ENCODE results near the gene PLXDC1. TPM values are rescaled to one million over a fixed set of nuclear protein-coding genes. Genes with fewer than 3 reads are reported as not detected.

The PLXDC1 gene
- total and polyA plus RNA-seq, 9 donors: 11.6 to 58.6 (median 32.3) TPM

- no peaks in the 10 kb centered on the region for H3K4me1 ChIP-seq (ENCODE audit: insufficient read depth)
- no peaks in the 10 kb centered on the region for H3K27me3 ChIP-seq
- DNase-seq: no peak
- H3K36me3 ChIP-seq: no peaks in the 10 kb centered on the region
- H3K4me3 ChIP-seq: no peak overlapping the region
- no peak for TF ChIP-seq EP300 (IDR thresholded peaks at IDR 0.05)
- TF ChIP-seq POLR2A (IDR thresholded peaks at IDR 0.05): no peak
- no peak for TF ChIP-seq CTCF (IDR thresholded peaks at IDR 0.05)
- WGBS, 3 donors: 63 to 73% (median 71%) methylated on average over 14 of the region's 14 CpGs
- intact Hi-C loops (cut with DNase I): no loop called here
- no peaks in the 10 kb centered on the region for H3K9me3 ChIP-seq
- H3K27ac ChIP-seq: peak overlapping the region in 1 of 2 donors; percentile 27
These were observed 36.7 kb downstream of the PLXDC1 start for GRCh38 chr17:39114723-39115122.

- H3K27me3 ChIP-seq: no peaks in the 10 kb centered on the region
- TF ChIP-seq EP300 (IDR thresholded peaks at IDR 0.05) (no peak), POLR2A (IDR thresholded peaks at IDR 0.05) (no peak)
- H3K4me1 ChIP-seq (ENCODE audit: insufficient read depth): no peaks in the 10 kb centered on the region
- H3K36me3 ChIP-seq: no peaks in the 10 kb centered on the region
- no peak overlapping the region for H3K4me3 ChIP-seq
- H3K9me3 ChIP-seq: no peaks in the 10 kb centered on the region
- intact Hi-C loops (cut with DNase I): no loop called here
- WGBS, 3 donors: 84 to 91% (median 90%) methylated on average over 2 of the region's 2 CpGs
- DNase-seq: no peak
- no peak overlapping the region for H3K27ac ChIP-seq
These were observed 37.6 kb downstream of the PLXDC1 start for GRCh38 chr17:39113871-39114270.

- Histone ChIP-seq H3K36me3 (no peaks in the 10 kb centered on the region), H3K27me3 (no peaks in the 10 kb centered on the region), H3K4me3 (no peak overlapping the region), H3K9me3 (no peaks in the 10 kb centered on the region), H3K4me1 (ENCODE audit: insufficient read depth) (no peaks in the 10 kb centered on the region), H3K27ac (no peak overlapping the region)
- 75 to 77% (median 77%) methylated on average over 17 to 19 of the region's 19 CpGs for WGBS, 3 donors
- intact Hi-C loops (cut with DNase I): no loop called here
- TF ChIP-seq CTCF (IDR thresholded peaks at IDR 0.05) (no peak), EP300 (IDR thresholded peaks at IDR 0.05) (no peak), POLR2A (IDR thresholded peaks at IDR 0.05) (no peak)
- DNase-seq: no peak
These were observed 40.9 kb downstream of the PLXDC1 start for GRCh38 chr17:39110435-39111136.

DNA sequence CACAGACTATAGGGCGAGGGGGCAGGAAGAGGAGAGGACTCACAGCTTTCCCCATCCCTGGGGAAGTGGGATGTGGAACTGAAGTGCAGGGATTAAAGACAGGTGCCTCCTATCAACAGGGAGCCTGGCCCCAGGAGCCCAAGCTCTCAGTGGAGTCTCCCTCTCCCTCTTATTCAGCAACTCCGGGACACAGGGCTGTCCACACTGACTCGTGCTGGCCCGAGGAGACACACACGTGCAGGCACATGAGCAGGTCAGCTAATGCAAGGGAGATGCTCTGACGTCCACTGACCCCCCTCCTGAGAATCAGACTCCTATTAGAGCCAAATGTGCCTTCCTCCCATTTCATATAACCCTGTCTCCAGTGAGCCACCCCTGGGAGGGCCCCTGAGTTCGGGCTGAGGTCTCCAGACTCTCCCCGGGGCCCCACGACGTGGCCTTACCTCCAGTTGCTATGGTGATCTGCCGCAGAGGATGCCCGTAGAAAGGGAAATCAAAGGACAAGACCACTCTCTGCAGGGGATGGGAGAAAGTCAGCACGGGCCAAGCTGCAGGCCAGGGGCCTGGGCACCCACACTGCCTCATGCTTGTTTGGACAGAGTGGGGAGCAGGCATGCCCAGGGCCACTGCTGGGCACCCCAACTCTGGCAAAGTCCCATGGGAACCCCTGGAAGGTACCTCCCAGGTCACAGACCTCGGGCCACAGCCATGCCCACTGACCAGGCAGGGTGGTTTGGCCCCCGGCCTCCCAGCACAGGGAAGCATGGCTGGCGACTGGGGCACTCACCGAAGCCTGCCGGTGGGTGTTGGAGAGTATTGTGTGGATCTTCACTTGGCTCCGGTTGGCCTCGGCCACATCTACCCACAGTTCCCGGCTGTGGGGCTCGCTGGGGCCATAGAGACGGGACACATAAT is 42.7 kb downstream of the PLXDC1 start:
- no peak overlapping the region for H3K4me3 ChIP-seq
- no peaks in the 10 kb centered on the region for H3K36me3 ChIP-seq
- intact Hi-C loops (cut with DNase I): no loop called here
- no peak overlapping the region for H3K27ac ChIP-seq
- no peaks in the 10 kb centered on the region for H3K9me3 ChIP-seq
- peaks cover 3% of the 10 kb centered on the region for H3K4me1 ChIP-seq (ENCODE audit: insufficient read depth)
- no peak for TF ChIP-seq POLR2A (IDR thresholded peaks at IDR 0.05)
- TF ChIP-seq CTCF (IDR thresholded peaks at IDR 0.05): no peak
- no peak for TF ChIP-seq EP300 (IDR thresholded peaks at IDR 0.05)
- WGBS, 3 donors: 85 to 87% (median 85%) methylated on average over 19 to 23 of the region's 23 CpGs
- no peak for DNase-seq
- H3K27me3 ChIP-seq: no peaks in the 10 kb centered on the region
